Muscle of leg (tissue), 11 donors: ENCODE measurements around the gene CHRNB2. TPM values are rescaled to one million over a fixed set of nuclear protein-coding genes. Genes with fewer than 3 reads are reported as not detected.
A peak's percentile ranks its signal among the peaks of the same experiment; 100 is the strongest.

Experiments
- DNase-seq: peaks from one replicate; pipeline ENCODE4 v3.0.0; 2013
- H3K27ac ChIP-seq: one replicate; pipeline ENCODE4 v1.5.1; 2013; ENCODE audit warnings: mild to moderate bottlenecking, low read length, control low read depth
- H3K27me3 ChIP-seq: one replicate; pipeline ENCODE4 v1.6.1; 2013; ENCODE audit warnings: low read length; ENCODE audit not compliant: control insufficient read depth, insufficient read depth
- H3K36me3 ChIP-seq: one replicate; pipeline ENCODE4 v1.6.1; 2013; ENCODE audit warnings: low read length; ENCODE audit not compliant: control insufficient read depth, insufficient read depth
- H3K4me1 ChIP-seq: one replicate; pipeline ENCODE4 v1.6.1; 2013; ENCODE audit warnings: low read length; ENCODE audit not compliant: control insufficient read depth, insufficient read depth
- H3K4me3 ChIP-seq: one replicate; pipeline ENCODE4 v1.5.1; 2013; ENCODE audit warnings: low read length, control low read depth
- H3K9me3 ChIP-seq: replicated peaks from 2 replicates; pipeline ENCODE4 v1.6.1; 2013; ENCODE audit warnings: low read depth, low read length; ENCODE audit not compliant: control insufficient read depth
- WGBS: methylation state at CpG from one replicate; pipeline ENCODE4 v1.1.5; 2013; ENCODE audit warnings: missing lambda C conversion rate; ENCODE audit not compliant: insufficient coverage; 5-methylcytosine and 5-hydroxymethylcytosine counted together
- polyA plus RNA-seq, 8 donors: library from polyadenylated mRNA; unstranded; fragments of 120-200 nt; gene quantifications; one replicate each; pipeline versions ENCODE4 v1.2.1 to v1.2.3, GENCODE V29; 2013; ENCODE audit warnings: inconsistent platforms in 1 of 8, low replicate concordance in 1 of 8; ENCODE audit not compliant: insufficient read length in 8 of 8, insufficient read depth in 1 of 8
- total RNA-seq: library from RNA; stranded (reverse); fragments of 120-200 nt; gene quantifications from one replicate; pipeline ENCODE4 v1.2.4, GENCODE V29; 2013

CHRNB2 gene
- total and polyA plus RNA-seq, 9 donors: 0.06 to 1.1 (median 0.21) TPM

GRCh38 chr1:154621875-154622274, 54.3 kb downstream of the CHRNB2 start:
- H3K4me1 ChIP-seq: peaks cover 9% of the 10 kb centered on the region
- peaks cover 2% of the 10 kb centered on the region for H3K36me3 ChIP-seq
- no peaks in the 10 kb centered on the region for H3K27me3 ChIP-seq
- H3K9me3 ChIP-seq: no peaks in the 10 kb centered on the region
- no peak overlapping the region for H3K27ac ChIP-seq
- 66% methylated on average over 4 of the region's 5 CpGs for WGBS
- no peak overlapping the region for H3K4me3 ChIP-seq
- DNase-seq: no peak

DNA sequence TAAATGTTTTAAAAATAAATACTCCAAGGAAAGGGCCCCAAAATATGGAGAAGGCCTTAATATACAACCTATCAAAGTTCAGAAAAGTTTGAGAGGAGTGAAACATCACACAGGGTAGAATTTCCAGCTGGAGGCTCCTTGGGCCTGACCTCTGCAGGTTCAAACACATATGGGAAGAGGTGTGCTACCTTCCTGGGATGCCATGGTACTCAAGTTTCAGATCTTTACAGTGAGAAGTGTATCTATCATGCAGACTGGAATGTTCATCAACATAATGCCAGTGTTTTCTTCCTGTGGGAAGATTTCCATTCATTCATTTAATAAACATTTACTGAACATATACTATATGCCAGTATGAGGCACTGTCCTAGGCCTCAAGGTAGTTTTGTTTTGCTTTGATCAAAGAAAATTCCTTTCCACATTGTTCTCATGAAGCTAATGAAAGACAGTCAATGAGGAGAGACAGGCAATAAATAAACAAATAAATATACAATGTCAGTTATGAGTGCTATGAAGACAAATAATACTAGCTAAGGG, 55.0 kb downstream of the CHRNB2 start:
- H3K9me3 ChIP-seq: no peaks in the 10 kb centered on the region
- H3K36me3 ChIP-seq: peaks cover 2% of the 10 kb centered on the region
- no peak overlapping the region for H3K4me3 ChIP-seq
- H3K4me1 ChIP-seq: peaks cover 12% of the 10 kb centered on the region
- no peak for DNase-seq
- H3K27ac ChIP-seq: no peak overlapping the region
- no peaks in the 10 kb centered on the region for H3K27me3 ChIP-seq

DNA sequence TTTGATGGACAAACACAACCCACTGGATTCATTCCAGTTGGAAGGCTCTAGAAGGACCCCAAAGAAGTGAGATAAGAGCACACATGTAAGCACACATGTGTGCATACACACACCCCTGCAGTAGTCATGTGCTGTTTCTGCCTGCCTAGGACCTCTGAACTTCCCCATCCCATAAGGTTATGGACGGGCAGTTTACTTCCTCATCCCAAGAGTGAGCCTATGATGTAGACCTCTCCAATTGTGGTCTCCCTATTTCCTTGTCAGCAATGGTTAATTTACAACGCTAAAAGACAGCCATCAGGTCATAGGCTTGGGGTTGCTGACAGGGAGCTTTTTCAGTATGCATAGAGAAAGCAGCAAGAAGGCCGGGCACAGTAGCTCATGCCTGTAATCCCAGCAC, 55.8 kb downstream of the CHRNB2 start:
- Histone ChIP-seq H3K4me1 (peaks cover 12% of the 10 kb centered on the region), H3K36me3 (peaks cover 2% of the 10 kb centered on the region), H3K27me3 (no peaks in the 10 kb centered on the region), H3K9me3 (no peaks in the 10 kb centered on the region), H3K27ac (no peak overlapping the region), H3K4me3 (no peak overlapping the region)
- 60% methylated on average over 1 of the region's 3 CpGs for WGBS
- DNase-seq: peak; percentile 54

DNA sequence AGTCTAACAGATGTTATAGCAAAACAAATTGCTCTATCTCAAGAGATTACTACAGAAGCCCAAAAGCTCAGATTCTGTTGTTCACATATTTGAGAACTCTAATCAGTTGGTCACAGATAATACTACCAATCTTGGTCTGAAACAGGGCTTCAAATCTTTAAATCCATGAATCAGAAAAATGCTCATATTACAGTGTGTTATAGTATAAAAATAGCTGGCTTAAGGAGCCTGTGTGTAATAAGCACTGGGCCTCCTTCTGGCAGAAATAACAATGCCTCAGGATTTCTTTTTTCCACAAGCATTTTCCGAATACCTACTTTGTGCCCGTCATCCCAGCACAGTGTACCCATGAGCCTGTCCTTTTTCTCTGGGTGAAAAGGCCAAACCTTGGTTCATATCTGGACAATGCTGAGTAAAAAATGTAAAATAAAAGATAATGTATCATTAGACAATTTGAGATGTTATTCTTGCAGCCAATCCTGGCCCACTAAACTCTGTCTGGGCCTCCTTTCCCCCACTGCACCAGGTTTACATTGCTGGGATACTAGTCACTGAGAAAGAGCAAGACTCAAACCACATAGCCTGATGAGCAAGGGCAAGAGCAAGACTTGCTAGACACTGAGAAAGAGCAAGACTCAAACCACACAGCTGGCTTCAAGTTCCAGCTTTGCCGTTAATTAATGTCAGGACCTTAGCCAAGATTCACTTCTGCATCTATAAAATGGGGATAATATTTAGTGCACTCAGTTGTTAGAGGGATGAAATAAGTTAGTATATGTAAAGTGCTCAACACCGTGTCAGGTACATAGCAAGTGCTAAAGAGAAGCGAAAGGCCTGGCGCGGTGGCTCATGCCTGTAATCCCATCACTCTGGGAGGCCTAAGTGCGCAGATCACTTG, 57.4 kb downstream of the CHRNB2 start:
- H3K36me3 ChIP-seq: peaks cover 2% of the 10 kb centered on the region
- peak; percentile 43 for DNase-seq
- 86% methylated on average over 6 of the region's 8 CpGs for WGBS
- no peaks in the 10 kb centered on the region for H3K27me3 ChIP-seq
- no peak overlapping the region for H3K27ac ChIP-seq
- H3K9me3 ChIP-seq: peaks cover 3% of the 10 kb centered on the region
- H3K4me1 ChIP-seq: peaks cover 12% of the 10 kb centered on the region
- no peak overlapping the region for H3K4me3 ChIP-seq

GRCh38 chr1:154626456-154627256, 59.1 kb downstream of the CHRNB2 start:
- peak overlapping the region; percentile 87 for H3K4me3 ChIP-seq
- peaks cover 4% of the 10 kb centered on the region for H3K9me3 ChIP-seq
- H3K4me1 ChIP-seq: peaks cover 12% of the 10 kb centered on the region
- peaks cover 2% of the 10 kb centered on the region for H3K36me3 ChIP-seq
- peak overlapping the region; percentile 92 for H3K27ac ChIP-seq
- DNase-seq: no peak
- no peaks in the 10 kb centered on the region for H3K27me3 ChIP-seq
- 15% methylated on average over 4 of the region's 10 CpGs for WGBS

- WGBS: under 1% methylated on average over 56 of the region's 70 CpGs
- Histone ChIP-seq H3K9me3 (peaks cover 4% of the 10 kb centered on the region), H3K27me3 (no peaks in the 10 kb centered on the region), H3K27ac (peak overlapping the region; percentile 92), H3K4me1 (peaks cover 12% of the 10 kb centered on the region), H3K4me3 (peak overlapping the region; percentile 87), H3K36me3 (no peaks in the 10 kb centered on the region)
- DNase-seq: peak; percentile 96
These were observed 59.9 kb downstream of the CHRNB2 start for GRCh38 chr1:154627257-154628120.

DNA sequence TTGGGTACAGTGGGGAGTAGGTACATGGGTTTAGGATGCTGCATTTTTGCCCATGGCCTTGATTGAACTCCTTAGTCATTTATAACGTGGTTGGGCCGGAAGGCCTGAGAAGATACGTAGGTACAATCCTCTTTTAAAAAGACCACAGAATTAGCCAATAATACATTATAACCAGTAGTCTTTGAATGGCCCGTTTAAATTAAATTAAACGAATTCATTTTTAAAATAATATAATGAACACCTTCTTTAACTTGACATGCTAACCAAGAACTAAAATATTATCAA, 60.5 kb downstream of the CHRNB2 start:
- Histone ChIP-seq H3K27me3 (peaks cover 2% of the 10 kb centered on the region), H3K4me3 (peak overlapping the region; percentile 87), H3K9me3 (peaks cover 4% of the 10 kb centered on the region), H3K36me3 (no peaks in the 10 kb centered on the region), H3K4me1 (peaks cover 12% of the 10 kb centered on the region), H3K27ac (peak overlapping the region; percentile 92)
- no CpG with 5 or more reads among the region's 5 CpGs for WGBS
- DNase-seq: no peak

GRCh38 chr1:154629061-154629674, 61.6 kb downstream of the CHRNB2 start:
- Histone ChIP-seq H3K36me3 (no peaks in the 10 kb centered on the region), H3K27me3 (peaks cover 6% of the 10 kb centered on the region), H3K4me1 (peaks cover 12% of the 10 kb centered on the region), H3K27ac (no peak overlapping the region), H3K4me3 (no peak overlapping the region), H3K9me3 (peaks cover 4% of the 10 kb centered on the region)
- no peak for DNase-seq
- no CpG with 5 or more reads among the region's 1 CpG for WGBS
